Transverse colon (tissue), 4 donors: Measurements from ENCODE around the gene CACFD1. TPM values are rescaled to one million over a fixed set of nuclear protein-coding genes. Genes with fewer than 3 reads are reported as not detected.

Source experiments
- DNase-seq: peaks from one replicate; pipeline ENCODE4 v3.0.0-alpha.2; 2019
- H3K27ac ChIP-seq, 4 donors: fragments of 200-600 bp; sonication (generic); 2 replicates each; pipeline ENCODE4 v1.5.1; 2016 to 2018; ENCODE audit warnings: inconsistent platforms in 4 of 4
- H3K27me3 ChIP-seq: fragments of 200-600 bp; sonication (generic); 2 replicates; pipeline ENCODE4 v1.5.1; 2017; ENCODE audit warnings: inconsistent platforms
- H3K36me3 ChIP-seq, 4 donors: fragments of 200-600 bp; sonication (generic); 2 replicates each; pipeline ENCODE4 v1.5.1; 2017 to 2019; ENCODE audit warnings: inconsistent platforms in 4 of 4
- H3K4me1 ChIP-seq, 4 donors: fragments of 200-600 bp; sonication (generic); 2 replicates each; pipeline ENCODE4 v1.5.1; 2017 to 2020; ENCODE audit warnings: inconsistent platforms in 4 of 4
- H3K4me3 ChIP-seq, 4 donors: fragments of 200-600 bp; sonication (generic); 1 replicate in 1 of 4; 2 replicates in 3 of 4; pipeline versions ENCODE4 v1.5.1 to v1.6.1; 2017 to 2019; ENCODE audit warnings: inconsistent platforms in 4 of 4
- H3K9me3 ChIP-seq, 2 donors: fragments of 200-600 bp; sonication (generic); 2 replicates each; pipeline ENCODE4 v1.5.1; 2017 to 2019; ENCODE audit warnings: inconsistent platforms in 2 of 2
- CTCF ChIP-seq, 5 experiments: fragments of 200-600 bp in 3 of 5; fragments of 450-650 bp in 2 of 5; sonication (generic) in 3 of 5; IDR thresholded peaks; 1 replicate in 2 of 5; 2 replicates in 3 of 5; pipeline ENCODE4 v1.5.1; 2016 to 2017; ENCODE audit warnings: antibody characterized with exemption in 5 of 5, inconsistent platforms in 3 of 5, mild to moderate bottlenecking in 2 of 5, moderate library complexity in 1 of 5
- EP300 ChIP-seq: sonication (generic); formaldehyde crosslinking; IDR thresholded peaks from one replicate; pipeline ENCODE4 v1.6.1; 2017; ENCODE audit warnings: antibody characterized with exemption, low read depth
- POLR2A ChIP-seq: fragments of 450-650 bp; IDR thresholded peaks from one replicate; pipeline ENCODE4 v1.6.1; 2016; ENCODE audit warnings: antibody characterized with exemption, mild to moderate bottlenecking, moderate library complexity
- POLR2AphosphoS5 ChIP-seq, 3 donors: sonication (generic); formaldehyde crosslinking; IDR thresholded peaks; one replicate each; pipeline ENCODE4 v1.6.1; 2016; ENCODE audit warnings: antibody characterized with exemption in 3 of 3
- WGBS, 2 donors: methylation state at CpG; one replicate each; pipeline ENCODE4 v1.1.5; 2018; ENCODE audit warnings: low coverage in 1 of 2; 5-methylcytosine and 5-hydroxymethylcytosine counted together
- in situ Hi-C, 4 donors: fragments of 200-750 bp; cut with MboI; loops; one replicate each; pipeline versions ENCODE4 v1.15.0 to v1.15.1; 2017; ENCODE audit warnings: low sequenced_read_pairs in 3 of 4, low pct_ligation_motif_present in 1 of 4, low pct_unique_long_range_greater_than_20kb in 1 of 4
- intact Hi-C: fragments of 100-400 bp; cut with DNase I; formaldehyde crosslinking; loops from one replicate; pipeline ENCODE4 v1.15.1; 2023; ENCODE audit warnings: low total_unique reads
- total RNA-seq, 4 donors: library from RNA; depleted of rRNA; stranded (reverse); fragments of >200 nt; gene quantifications; one replicate each; pipeline ENCODE4 v1.1.0, GENCODE V29; 2016

The CACFD1 gene
- total RNA-seq, 4 donors from 2014 or later, result 44.6 to 153 (median 80.0) TPM

GRCh38 chr9:133520121-133520835, 60.5 kb downstream of the CACFD1 start:
- 67 to 90% methylated on average over 2 to 24 of the region's 24 CpGs for WGBS, 2 donors
- TF ChIP-seq POLR2AphosphoS5 (IDR thresholded peaks at IDR 0.05) (no peak), CTCF (IDR thresholded peaks at IDR 0.05) (no peak), POLR2A (no peak), EP300 (no peak)
- H3K9me3 ChIP-seq, result no peaks in the 10 kb centered on the region
- H3K27me3 ChIP-seq, result no peaks in the 10 kb centered on the region
- intact Hi-C loops, result no loop called here
- no peak overlapping the region for H3K27ac ChIP-seq
- in situ Hi-C loops, result no loop called here
- no peaks in the 10 kb centered on the region for H3K36me3 ChIP-seq
- DNase-seq, result no peak
- H3K4me1 ChIP-seq, result peaks cover 0 to 5% (median 0%) of the 10 kb centered on the region in 4 donors
- H3K4me3 ChIP-seq, result no peak overlapping the region

Other genes starting within 250 kb of the CACFD1 start
- 100 to 1,000 TPM in 3 of 4 donors, 10 to 100 TPM in 1; 77.4 to 199 (median 141) TPM for gene ABO, start 184.8 kb upstream of the CACFD1 start, total RNA-seq
- gene SURF6, start 123.8 kb upstream of the CACFD1 start, total RNA-seq, result 10 to 100 TPM; 18.1 to 61.3 (median 22.5) TPM
- gene MED22, start 111.8 kb upstream of the CACFD1 start, total RNA-seq, result 10 to 100 TPM; 21.5 to 50.5 (median 25.4) TPM
- 1,000 to 10,000 TPM in 2 of 4 donors, 100 to 1,000 TPM in 2; 725 to 1,490 (median 1,034) TPM for gene RPL7A, start 111.8 kb upstream of the CACFD1 start, total RNA-seq
- 10 to 100 TPM; 14.2 to 66.1 (median 50.2) TPM for gene SURF1, start 103.5 kb upstream of the CACFD1 start, total RNA-seq
- gene SURF2, start 103.4 kb upstream of the CACFD1 start, total RNA-seq, result 10 to 100 TPM in 3 of 4 donors, 1 to 10 TPM in 1; 3.7 to 21.4 (median 17.9) TPM
- gene SURF4, start 83.9 kb upstream of the CACFD1 start, total RNA-seq, result 100 to 1,000 TPM in 3 of 4 donors, 10 to 100 TPM in 1; 89.4 to 205 (median 147) TPM
- gene STKLD1, start 83.6 kb upstream of the CACFD1 start, total RNA-seq, result 1 to 10 TPM in 1 of 4 donors, under 1 TPM in 1, not detected in 2; 0.68 to 1.5 TPM
- gene REXO4, start 42.0 kb upstream of the CACFD1 start, total RNA-seq, result 10 to 100 TPM; 12.1 to 21.9 (median 16.0) TPM
- 10 to 100 TPM in 2 of 4 donors, 1 to 10 TPM in 2; 2.6 to 12.7 (median 7.2) TPM for gene ADAMTS13, start 37.6 kb upstream of the CACFD1 start, total RNA-seq
- 10 to 100 TPM in 1 of 4 donors, 1 to 10 TPM in 2, under 1 TPM in 1; 0.96 to 20.1 (median 3.4) TPM for gene SLC2A6, start 19.1 kb downstream of the CACFD1 start, total RNA-seq
- not detected for gene MYMK, start 65.0 kb downstream of the CACFD1 start, total RNA-seq
- 1 to 10 TPM in 2 of 4 donors, under 1 TPM in 2; 0.64 to 2.4 (median 1.5) TPM for gene ADAMTSL2, start 74.7 kb downstream of the CACFD1 start, total RNA-seq
- gene FAM163B, start 149.4 kb downstream of the CACFD1 start, total RNA-seq, result under 1 TPM in 1 of 4 donors, not detected in 3; 0.64 TPM
- gene DBH, start 176.4 kb downstream of the CACFD1 start, total RNA-seq, result not detected